SJSA1 (cell line): ENCODE data around the gene OXNAD1. TPM values are rescaled to one million over a fixed set of nuclear protein-coding genes. Genes with fewer than 3 reads are reported as not detected.
A peak's percentile ranks its signal among the peaks of the same experiment; 100 is the strongest.

Experiments
- DNase-seq, 2 experiments: peaks; one replicate each; pipeline ENCODE4 v3.0.0-alpha.2; 2015 to 2020; ENCODE audit warnings: low spot score in 2 of 2, low read depth in 1 of 2
- H3K27ac ChIP-seq: fragments of 250-450 bp; sonication (Bioruptor Pico); 2 replicates; pipeline ENCODE4 v1.5.1; 2020; ENCODE audit warnings: mild to moderate bottlenecking, moderate library complexity
- H3K27me3 ChIP-seq: fragments of 250-450 bp; sonication (Bioruptor Pico); replicated peaks from 2 replicates; pipeline ENCODE4 v1.5.1; 2020; ENCODE audit warnings: mild to moderate bottlenecking, moderate library complexity
- H3K36me3 ChIP-seq: fragments of 250-450 bp; sonication (Bioruptor Pico); 2 replicates; pipeline ENCODE4 v1.5.1; 2020; ENCODE audit warnings: mild to moderate bottlenecking
- H3K4me1 ChIP-seq: fragments of 250-450 bp; sonication (Bioruptor Pico); replicated peaks from 2 replicates; pipeline ENCODE4 v1.6.1; 2021; ENCODE audit warnings: mild to moderate bottlenecking
- H3K4me3 ChIP-seq: fragments of 250-450 bp; sonication (Bioruptor Pico); 2 replicates; pipeline ENCODE4 v1.5.1; 2020; ENCODE audit warnings: mild to moderate bottlenecking
- H3K9me3 ChIP-seq: fragments of 250-450 bp; sonication (Bioruptor Pico); replicated peaks from 2 replicates; pipeline ENCODE4 v1.5.1; 2020; ENCODE audit warnings: mild to moderate bottlenecking
- total RNA-seq: library from RNA; depleted of rRNA; stranded (reverse); fragments of >200 nt; shearing (Covaris generic); gene quantifications from 2 replicates; pipeline ENCODE4 v1.2.3, GENCODE V29; 2014

OXNAD1 gene
- total RNA-seq, 1 experiment from 2014 or later = 9.9 TPM

- no peaks in the 10 kb centered on the region for H3K9me3 ChIP-seq
- no peaks in the 10 kb centered on the region for H3K27me3 ChIP-seq
- no peak overlapping the region for H3K27ac ChIP-seq
- DNase-seq = no peak
- peaks cover 48% of the 10 kb centered on the region for H3K36me3 ChIP-seq
- H3K4me1 ChIP-seq = no peaks in the 10 kb centered on the region
- no peak overlapping the region for H3K4me3 ChIP-seq
Observed at GRCh38 chr3:16322189-16322588, 57.2 kb downstream of the OXNAD1 start.

DNA sequence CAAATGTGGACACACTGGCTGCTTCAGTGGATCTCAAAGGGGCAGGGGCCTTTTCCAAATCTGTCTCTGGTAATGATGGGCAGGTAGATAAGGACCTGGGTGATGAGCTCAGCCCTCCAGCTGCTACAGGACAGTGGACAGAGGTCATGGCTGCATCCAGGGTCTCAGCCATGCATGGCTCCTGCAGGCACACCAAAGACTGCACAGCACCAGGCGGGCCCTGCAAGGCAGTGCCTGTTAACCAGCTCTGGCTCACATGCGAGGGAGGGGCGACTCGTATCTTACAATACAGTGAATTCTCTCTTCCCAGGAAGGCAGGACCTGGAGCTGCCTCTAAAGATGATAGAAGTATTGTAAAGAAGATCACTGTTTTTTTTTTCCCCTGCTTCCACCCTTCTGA lies 58.7 kb downstream of the OXNAD1 start:
- H3K9me3 ChIP-seq = no peaks in the 10 kb centered on the region
- DNase-seq = no peak
- H3K36me3 ChIP-seq = peaks cover 42% of the 10 kb centered on the region
- H3K4me3 ChIP-seq = no peak overlapping the region
- no peak overlapping the region for H3K27ac ChIP-seq
- H3K4me1 ChIP-seq = no peaks in the 10 kb centered on the region
- no peaks in the 10 kb centered on the region for H3K27me3 ChIP-seq

DNA sequence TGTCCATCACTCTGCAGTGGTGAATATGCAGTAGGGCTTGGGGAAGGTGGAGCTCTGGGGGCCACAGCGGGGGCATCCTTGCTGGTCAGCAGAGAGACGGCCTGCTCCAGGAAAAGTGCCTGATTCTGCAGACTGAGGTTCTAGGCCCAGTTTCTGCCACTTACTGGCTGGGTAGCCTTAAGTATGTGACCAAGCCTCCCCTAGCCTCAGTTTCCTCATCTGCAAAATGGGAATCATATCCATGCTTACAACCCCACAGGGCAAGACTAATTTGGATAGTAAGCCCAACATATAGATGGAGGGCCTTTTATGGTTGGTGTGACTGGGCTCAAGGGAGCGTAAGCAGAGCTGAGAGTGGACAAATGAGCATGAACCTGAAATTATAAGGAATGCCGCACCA lies 60.8 kb downstream of the OXNAD1 start:
- no peak for DNase-seq
- no peaks in the 10 kb centered on the region for H3K4me1 ChIP-seq
- no peak overlapping the region for H3K4me3 ChIP-seq
- H3K36me3 ChIP-seq = peaks cover 41% of the 10 kb centered on the region
- H3K9me3 ChIP-seq = no peaks in the 10 kb centered on the region
- H3K27me3 ChIP-seq = no peaks in the 10 kb centered on the region
- no peak overlapping the region for H3K27ac ChIP-seq

- DNase-seq = no peak
Observed at GRCh38 chr3:16326724-16327349, 61.8 kb downstream of the OXNAD1 start.

DNA sequence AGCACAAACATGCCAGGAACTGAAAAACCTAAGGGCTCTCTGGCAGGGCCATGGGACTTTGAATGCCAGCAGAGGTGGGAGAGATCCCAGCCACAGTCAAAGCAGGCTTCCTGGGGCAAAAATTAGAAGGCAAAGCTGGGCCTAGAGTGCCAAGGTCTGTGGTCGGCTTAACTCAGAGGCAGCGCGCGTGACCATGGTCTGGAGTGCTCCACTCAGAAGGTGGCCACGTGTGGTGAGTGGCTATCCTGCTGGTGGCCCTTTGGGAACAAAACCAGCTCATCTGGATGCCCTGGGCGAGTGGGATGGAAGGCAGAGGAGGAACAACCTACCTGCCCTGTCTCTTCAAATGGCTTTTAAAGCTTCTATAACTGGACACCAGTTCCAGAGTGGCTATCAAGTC lies 63.1 kb downstream of the OXNAD1 start:
- DNase-seq = no peak
- no peak overlapping the region for H3K27ac ChIP-seq

More at GRCh38 chr3:16326724-16327349, 61.8 kb downstream of the OXNAD1 start:
- Histone ChIP-seq H3K9me3 (peaks cover 7% of the 10 kb centered on the region; the same call in 1 of the 2 replicates), H3K4me3 (no peak overlapping the region), H3K4me1 (no peaks in the 10 kb centered on the region), H3K27me3 (no peaks in the 10 kb centered on the region), H3K36me3 (peaks cover 46% of the 10 kb centered on the region), H3K27ac (no peak overlapping the region)

DNA sequence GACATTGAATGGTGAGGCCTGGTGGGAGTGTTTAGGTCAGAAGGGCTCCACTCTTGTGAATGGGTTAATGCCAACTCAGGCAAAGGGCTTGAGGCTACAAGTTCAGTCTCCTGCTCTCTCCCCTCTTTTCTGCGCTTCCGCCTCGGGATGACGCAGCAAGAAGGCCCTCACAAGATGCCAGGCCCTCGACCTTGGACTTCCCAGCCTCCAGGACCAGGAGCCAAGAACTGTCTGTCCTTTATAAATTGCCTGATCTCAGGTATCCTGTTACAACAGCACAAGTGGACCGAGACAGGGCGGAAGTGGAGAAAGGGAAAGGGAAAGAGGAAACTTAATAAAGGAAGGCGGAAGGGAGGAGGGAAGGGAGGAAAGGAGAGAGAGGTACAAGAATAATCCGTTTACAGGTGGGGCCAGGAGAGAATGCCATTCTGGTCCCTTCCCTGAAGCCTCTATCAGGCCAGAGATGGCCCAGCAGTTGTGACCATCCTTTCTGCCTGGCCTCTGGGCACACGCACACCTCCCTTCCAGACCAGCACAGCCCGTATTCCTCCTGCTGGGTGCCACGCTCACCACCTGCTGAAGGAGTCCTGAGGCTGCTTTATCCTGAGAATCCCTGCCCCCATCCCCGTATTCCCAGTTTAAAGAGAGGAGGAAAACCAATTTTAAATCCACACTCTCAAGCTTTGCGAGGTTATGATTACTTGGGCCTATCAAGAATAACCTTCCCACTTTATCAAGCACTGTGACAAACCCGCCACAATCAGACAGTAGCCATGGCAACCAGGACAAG lies 64.2 kb downstream of the OXNAD1 start:
- H3K9me3 ChIP-seq = peaks cover 7% of the 10 kb centered on the region; the same call in 1 of the 2 replicates
- H3K27me3 ChIP-seq = no peaks in the 10 kb centered on the region
- no peak for DNase-seq
- peaks cover 37% of the 10 kb centered on the region for H3K36me3 ChIP-seq
- no peak overlapping the region for H3K27ac ChIP-seq
- peaks cover 13% of the 10 kb centered on the region for H3K4me1 ChIP-seq
- H3K4me3 ChIP-seq = no peak overlapping the region

More for the DNA sequence above, 63.1 kb downstream of the OXNAD1 start:
- H3K9me3 ChIP-seq = peaks cover 7% of the 10 kb centered on the region; the same call in 1 of the 2 replicates
- H3K4me1 ChIP-seq = peaks cover 8% of the 10 kb centered on the region
- H3K27me3 ChIP-seq = no peaks in the 10 kb centered on the region
- no peak overlapping the region for H3K4me3 ChIP-seq
- peaks cover 37% of the 10 kb centered on the region for H3K36me3 ChIP-seq

DNA sequence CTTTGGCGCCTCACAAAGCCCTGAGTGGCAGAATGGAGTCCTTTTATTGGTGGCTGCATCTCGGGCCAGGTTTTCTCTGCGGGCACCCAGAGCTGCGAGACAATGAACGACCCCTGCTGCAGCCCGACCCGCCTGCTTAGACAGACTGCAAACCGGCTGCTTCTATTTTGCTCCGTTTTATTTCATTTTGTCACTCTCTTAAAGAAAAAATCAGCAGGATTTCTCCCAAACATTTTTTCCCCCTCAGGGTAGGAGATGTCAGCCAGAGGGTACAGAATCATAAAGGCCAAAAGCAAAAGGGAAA lies 64.8 kb downstream of the OXNAD1 start:
- Histone ChIP-seq H3K4me1 (peaks cover 16% of the 10 kb centered on the region), H3K27ac (no peak overlapping the region), H3K4me3 (no peak overlapping the region), H3K27me3 (no peaks in the 10 kb centered on the region), H3K36me3 (peaks cover 42% of the 10 kb centered on the region), H3K9me3 (peaks cover 7% of the 10 kb centered on the region)
- no peak for DNase-seq

DNA sequence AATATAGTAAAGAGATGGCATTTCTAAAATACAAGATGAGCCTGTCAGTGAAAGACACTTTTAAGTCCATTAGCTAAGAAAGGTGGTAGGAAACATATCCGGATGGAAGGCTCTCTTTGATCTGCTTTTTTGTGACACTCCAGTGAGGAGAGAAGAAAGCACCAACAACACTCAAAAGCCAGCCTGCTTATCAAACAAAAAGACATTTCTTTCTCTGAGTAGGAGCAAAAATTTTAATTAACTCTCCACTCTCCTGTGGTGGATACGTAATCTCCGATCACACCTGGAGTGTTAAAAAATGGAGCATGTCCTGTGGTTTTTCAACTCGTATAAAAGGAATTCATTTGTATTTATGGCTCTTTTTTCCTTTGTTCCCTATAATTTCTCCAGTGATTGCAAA lies 65.3 kb downstream of the OXNAD1 start:
- Histone ChIP-seq H3K4me1 (peaks cover 19% of the 10 kb centered on the region), H3K27ac (no peak overlapping the region), H3K4me3 (no peak overlapping the region), H3K27me3 (no peaks in the 10 kb centered on the region), H3K9me3 (peaks cover 7% of the 10 kb centered on the region), H3K36me3 (peaks cover 45% of the 10 kb centered on the region)
- no peak for DNase-seq

- Histone ChIP-seq H3K27ac (no peak overlapping the region), H3K4me1 (peaks cover 19% of the 10 kb centered on the region), H3K36me3 (peaks cover 37% of the 10 kb centered on the region), H3K4me3 (no peak overlapping the region), H3K9me3 (peaks cover 7% of the 10 kb centered on the region), H3K27me3 (no peaks in the 10 kb centered on the region)
- no peak for DNase-seq
Observed at GRCh38 chr3:16331319-16331883, 66.4 kb downstream of the OXNAD1 start.

DNA sequence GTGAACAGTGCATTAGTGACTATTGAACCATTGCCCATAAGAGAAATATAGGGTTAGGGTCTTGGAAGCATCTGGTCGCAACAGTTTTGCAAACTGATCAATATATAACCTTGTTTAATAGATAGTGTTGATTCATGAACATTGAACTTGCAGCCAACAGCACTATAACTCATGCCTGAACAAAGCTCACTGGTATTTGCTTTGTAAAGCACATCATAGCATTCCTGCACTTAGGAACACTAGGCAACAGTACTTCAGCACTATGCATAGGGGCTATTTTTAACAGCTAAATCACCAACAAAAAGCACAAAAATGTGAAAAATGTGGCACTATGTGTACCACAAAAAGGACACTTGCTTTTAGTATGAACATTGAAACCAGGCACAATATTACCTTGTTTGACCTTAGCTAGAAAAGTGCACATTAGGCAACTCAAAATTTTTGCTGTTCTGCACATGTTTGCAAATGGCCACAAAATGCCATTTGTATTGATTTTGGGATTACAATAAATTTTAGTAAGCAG lies 68.0 kb downstream of the OXNAD1 start:
- Histone ChIP-seq H3K27me3 (no peaks in the 10 kb centered on the region), H3K4me3 (no peak overlapping the region), H3K27ac (peak overlapping the region; percentile 40), H3K36me3 (peaks cover 32% of the 10 kb centered on the region), H3K4me1 (peaks cover 19% of the 10 kb centered on the region), H3K9me3 (peaks cover 7% of the 10 kb centered on the region)
- peak in 1 of 2 experiments; percentile 54 for DNase-seq

GRCh38 chr3:16334909-16335308 lies 69.9 kb downstream of the OXNAD1 start:
- peak in 1 of 2 experiments; percentile 24 for DNase-seq
- Histone ChIP-seq H3K9me3 (peaks cover 7% of the 10 kb centered on the region), H3K4me1 (peaks cover 24% of the 10 kb centered on the region), H3K36me3 (peaks cover 32% of the 10 kb centered on the region), H3K4me3 (no peak overlapping the region), H3K27me3 (no peaks in the 10 kb centered on the region), H3K27ac (no peak overlapping the region; the same call in 1 of the 2 replicates)

DNA sequence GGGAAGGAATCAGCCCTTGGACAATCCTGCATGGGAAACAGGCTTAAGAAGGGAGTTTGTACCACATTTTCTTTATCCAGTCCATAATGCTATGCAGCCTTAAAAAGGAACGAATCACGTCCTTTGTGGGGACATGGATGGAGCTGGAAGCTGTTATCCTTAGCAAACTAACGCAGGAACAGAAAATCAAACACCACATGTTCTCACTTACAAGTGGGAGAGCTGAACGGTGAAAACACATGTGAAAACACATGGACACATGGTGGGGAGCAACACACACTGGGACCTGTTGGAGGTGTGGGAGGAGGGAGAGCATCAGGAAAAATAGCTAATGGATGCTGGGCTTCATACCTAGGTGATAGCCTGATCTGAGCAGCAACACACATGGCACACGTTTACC lies 70.3 kb downstream of the OXNAD1 start:
- H3K9me3 ChIP-seq = peaks cover 7% of the 10 kb centered on the region

DNA sequence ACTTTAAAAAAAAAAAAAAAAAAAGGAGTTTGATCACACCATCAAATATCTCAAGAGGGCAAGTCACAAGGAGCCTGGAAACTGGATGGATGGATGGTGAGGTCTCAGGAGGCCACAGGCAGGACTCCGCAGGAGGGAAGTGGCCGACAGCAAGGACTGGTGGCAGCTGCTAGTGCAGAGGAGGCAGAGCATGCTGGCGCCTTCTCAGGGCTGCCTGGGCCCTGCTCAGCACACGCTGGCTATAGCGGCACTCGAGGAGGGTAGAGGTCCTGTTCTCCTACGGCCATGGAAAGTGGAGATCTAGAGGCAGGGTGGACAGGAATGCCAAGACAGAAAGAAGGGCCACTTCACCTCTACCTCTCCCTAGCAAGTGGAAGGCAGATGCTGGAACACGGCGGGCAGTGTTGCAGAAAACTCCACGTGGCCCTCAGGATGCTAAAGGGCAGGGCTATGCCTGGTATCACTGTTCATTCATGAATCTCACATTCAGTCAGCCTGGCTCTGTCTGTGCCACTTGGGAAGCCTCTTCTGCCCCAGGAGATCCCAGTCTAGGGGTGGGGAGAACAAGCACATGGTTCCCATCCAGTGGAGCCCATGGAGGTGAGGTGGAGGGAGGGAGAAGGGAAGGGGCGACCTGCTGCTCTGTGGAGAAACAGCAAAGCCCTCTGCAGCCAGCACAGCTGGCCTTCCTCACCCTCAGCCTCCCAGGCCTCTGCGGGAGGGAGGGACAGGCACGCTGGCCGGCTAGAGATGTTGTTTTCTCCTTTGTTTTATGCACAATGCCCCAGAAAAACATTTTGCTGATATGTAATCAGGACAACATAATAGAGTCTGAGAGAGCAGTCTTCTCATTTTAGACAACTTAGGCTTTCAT lies 71.0 kb downstream of the OXNAD1 start:
- no peak overlapping the region for H3K27ac ChIP-seq
- peaks cover 7% of the 10 kb centered on the region for H3K9me3 ChIP-seq
- no peak overlapping the region for H3K4me3 ChIP-seq
- H3K27me3 ChIP-seq = no peaks in the 10 kb centered on the region
- no peak for DNase-seq
- H3K36me3 ChIP-seq = peaks cover 22% of the 10 kb centered on the region
- H3K4me1 ChIP-seq = peaks cover 24% of the 10 kb centered on the region

More for the DNA sequence above, 70.3 kb downstream of the OXNAD1 start:
- H3K36me3 ChIP-seq = peaks cover 28% of the 10 kb centered on the region
- H3K27me3 ChIP-seq = no peaks in the 10 kb centered on the region
- H3K4me1 ChIP-seq = peaks cover 24% of the 10 kb centered on the region
- no peak overlapping the region for H3K27ac ChIP-seq
- H3K4me3 ChIP-seq = no peak overlapping the region
- DNase-seq = no peak
